ENCODE data around the gene DUSP22. TPM values are rescaled to one million over a fixed set of nuclear protein-coding genes. Genes with fewer than 3 reads are reported as not detected.

Gene DUSP22
- total and polyA plus RNA-seq, 9 of the 15 experiments (the other 6 are each of a cell fraction or from before 2014, with no cell fraction given): 9.3 to 19.4 (median 11.8) TPM

- no peaks in the 10 kb centered on the region for H3K9me3 ChIP-seq (replicated peaks; ENCODE audit: control insufficient read depth, insufficient read depth, low read depth, low read length)
- DNase-seq (ENCODE audit: extremely low read depth in 1 of 4, low spot score in 3 of 4) (no peak), ATAC-seq (peak; percentile 37), FAIRE-seq (no peak)
- H2AFZ ChIP-seq (ENCODE audit: low read depth, low read length): no peak overlapping the region
- peaks cover 0 to 4% of the 10 kb centered on the region in 2 experiments; a peak in 1 of 5 replicates for H3K4me1 ChIP-seq (replicated peaks in 1 of 2; ENCODE audit: control insufficient read depth in 2 of 2, insufficient read depth in 2 of 2, low read length in 2 of 2)
- POLR2A ChIA-PET: interaction anchor here (0.6 to 1.0 kb wide), 2 partner anchors 49 to 161 kb away, joined by 3 read pairs; no protein-coding TSS in a partner anchor
- CTCF ChIA-PET (ENCODE audit: low intra/inter-chr PET ratio): no interaction called here
- in situ Hi-C loops (cut with MboI): no loop called here
- TF ChIP-seq MXI1 (IDR thresholded peaks at IDR 0.05; ENCODE audit: low read depth, low read length) (no peak), NCOA6 (IDR thresholded peaks at IDR 0.05) (no peak), ZNF165 (CRISPR knock-in tag; IDR thresholded peaks at IDR 0.05; ENCODE audit: borderline replicate concordance) (no peak), HMG20A (CRISPR knock-in tag; conservative IDR thresholded peaks at IDR 0.05) (no peak), ZNF584 (CRISPR knock-in tag; IDR thresholded peaks at IDR 0.05; ENCODE audit: low read depth) (no peak), CBFA2T3 (IDR thresholded peaks at IDR 0.05) (no peak), E2F8 (IDR thresholded peaks at IDR 0.05; ENCODE audit: low read depth, partially characterized antibody) (no peak), DLX4 (CRISPR knock-in tag; IDR thresholded peaks at IDR 0.05) (no peak), E2F3 (CRISPR knock-in tag; IDR thresholded peaks at IDR 0.05) (no peak), RBM25 (IDR thresholded peaks at IDR 0.05; ENCODE audit: low read depth, low read length, severe bottlenecking) (no peak)
- H3K4me3 ChIP-seq: no peak overlapping the region
- no peak overlapping the region for H3K27ac ChIP-seq (ENCODE audit: extremely low read depth, low read depth, low read length)
- peaks cover 69 to 76% of the 10 kb centered on the region in 2 experiments for H3K27me3 ChIP-seq (ENCODE audit: control insufficient read depth in 2 of 2, insufficient read depth in 2 of 2, low read length in 2 of 2)
- H4K20me1 ChIP-seq (replicated peaks; ENCODE audit: control insufficient read depth, insufficient read depth, low read length): peaks cover 10% of the 10 kb centered on the region; the same call in 1 of the 2 replicates
- no peak overlapping the region for H3K9ac ChIP-seq (ENCODE audit: insufficient read depth in 1 of 2, low read depth in 2 of 2, low read length in 2 of 2)
- H3K9me1 ChIP-seq (ENCODE audit: control insufficient read depth, insufficient read depth, low read length): no peaks in the 10 kb centered on the region
- no peaks in the 10 kb centered on the region for H3K79me2 ChIP-seq (ENCODE audit: control insufficient read depth, insufficient read depth, low read length)
- H3K4me2 ChIP-seq (ENCODE audit: insufficient read depth, low read length): no peak overlapping the region
- BruUV-seq (replicated peaks): no TSS peak
- no peaks in the 10 kb centered on the region for H3K36me3 ChIP-seq (ENCODE audit: control insufficient read depth, insufficient read depth, low read length)
- WGBS (ENCODE audit: insufficient coverage, low coverage, missing lambda C conversion rate): 1% methylated on average over 28 of the region's 28 CpGs
- intact Hi-C loops (cut with micrococcal nuclease): no loop called here
These were observed 87.3 kb downstream of the DUSP22 start for GRCh38 chr6:379410-380181.
